ENCODE measurements around the gene NHLRC1.

The NHLRC1 gene

GRCh38 chr6:18138906-18139305, 16.4 kb upstream of the NHLRC1 start:
- DNase-seq = no peak

GRCh38 chr6:18136260-18136659, 13.8 kb upstream of the NHLRC1 start:
- DNase-seq = no peak

- no peak for DNase-seq
These were observed 12.7 kb upstream of the NHLRC1 start for GRCh38 chr6:18135171-18135570.

GRCh38 chr6:18132346-18132745, 9.9 kb upstream of the NHLRC1 start:
- no peak for DNase-seq

GRCh38 chr6:18126121-18126520, 3.6 kb upstream of the NHLRC1 start:
- DNase-seq = no peak

GRCh38 chr6:18121580-18122127, 823 bp downstream of the NHLRC1 start:
- no peak for DNase-seq

- DNase-seq = no peak
These were observed 3.2 kb downstream of the NHLRC1 start for GRCh38 chr6:18119236-18119635.

GRCh38 chr6:18118330-18118729, 4.1 kb downstream of the NHLRC1 start:
- no peak for DNase-seq

GRCh38 chr6:18117136-18117535, 5.3 kb downstream of the NHLRC1 start:
- no peak for DNase-seq

GRCh38 chr6:18115356-18115755, 7.1 kb downstream of the NHLRC1 start:
- no peak for DNase-seq

- no peak for DNase-seq
These were observed 12.3 kb downstream of the NHLRC1 start for GRCh38 chr6:18110162-18110561.

GRCh38 chr6:18107061-18107460, 15.4 kb downstream of the NHLRC1 start:
- no peak for DNase-seq

GRCh38 chr6:18102783-18103509, 19.5 kb downstream of the NHLRC1 start:
- DNase-seq = no peak

GRCh38 chr6:18101873-18102272, 20.6 kb downstream of the NHLRC1 start:
- no peak for DNase-seq

- DNase-seq = no peak
These were observed 21.2 kb downstream of the NHLRC1 start for GRCh38 chr6:18101271-18101670.

GRCh38 chr6:18100296-18100695, 22.2 kb downstream of the NHLRC1 start:
- DNase-seq = no peak

- no peak for DNase-seq
These were observed 23.0 kb downstream of the NHLRC1 start for GRCh38 chr6:18099511-18099910.

GRCh38 chr6:18096423-18096822, 26.1 kb downstream of the NHLRC1 start:
- no peak for DNase-seq

GRCh38 chr6:18091382-18091781, 31.1 kb downstream of the NHLRC1 start:
- DNase-seq = no peak

- no peak for DNase-seq
These were observed 32.1 kb downstream of the NHLRC1 start for GRCh38 chr6:18090349-18090786.

GRCh38 chr6:18088419-18089296, 33.8 kb downstream of the NHLRC1 start:
- DNase-seq = no peak

- DNase-seq = no peak
These were observed 34.9 kb downstream of the NHLRC1 start for GRCh38 chr6:18087396-18088165.

- DNase-seq = no peak
These were observed 41.3 kb downstream of the NHLRC1 start for GRCh38 chr6:18081025-18081668.
